AG08395 (cell line): Measurements from ENCODE around the gene C6orf15.

Experiments
- DNase-seq: peaks from one replicate; pipeline ENCODE4 v3.0.0; 2012; ENCODE audit warnings: mixed read lengths, low spot score

Gene C6orf15

DNA sequence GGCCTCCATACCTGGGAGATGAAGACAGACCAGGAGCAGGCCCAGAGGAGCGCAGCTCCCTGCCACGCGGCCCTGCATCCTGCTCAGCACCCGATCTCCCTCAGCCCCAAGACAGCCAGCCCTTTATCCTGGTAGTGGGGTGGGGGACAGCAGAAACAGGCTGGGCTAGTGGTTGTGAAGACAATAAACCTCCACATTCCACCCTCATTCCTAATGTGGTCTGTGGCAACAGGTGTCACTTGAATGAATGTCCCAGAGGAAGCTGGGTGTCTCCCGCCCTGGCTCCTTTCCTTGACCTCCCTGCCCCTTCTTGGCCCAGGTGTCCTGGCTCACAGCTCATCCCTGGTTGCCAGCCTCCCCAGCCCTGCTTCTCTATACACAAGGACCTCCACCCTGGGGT lies at the start of gene C6orf15:
Gene C6orf15 (minus strand): TSS at position 98 of the 400 bp plus-strand sequence. CDS start 20 bp downstream, at position 78.
- DNase-seq, result no peak

DNA sequence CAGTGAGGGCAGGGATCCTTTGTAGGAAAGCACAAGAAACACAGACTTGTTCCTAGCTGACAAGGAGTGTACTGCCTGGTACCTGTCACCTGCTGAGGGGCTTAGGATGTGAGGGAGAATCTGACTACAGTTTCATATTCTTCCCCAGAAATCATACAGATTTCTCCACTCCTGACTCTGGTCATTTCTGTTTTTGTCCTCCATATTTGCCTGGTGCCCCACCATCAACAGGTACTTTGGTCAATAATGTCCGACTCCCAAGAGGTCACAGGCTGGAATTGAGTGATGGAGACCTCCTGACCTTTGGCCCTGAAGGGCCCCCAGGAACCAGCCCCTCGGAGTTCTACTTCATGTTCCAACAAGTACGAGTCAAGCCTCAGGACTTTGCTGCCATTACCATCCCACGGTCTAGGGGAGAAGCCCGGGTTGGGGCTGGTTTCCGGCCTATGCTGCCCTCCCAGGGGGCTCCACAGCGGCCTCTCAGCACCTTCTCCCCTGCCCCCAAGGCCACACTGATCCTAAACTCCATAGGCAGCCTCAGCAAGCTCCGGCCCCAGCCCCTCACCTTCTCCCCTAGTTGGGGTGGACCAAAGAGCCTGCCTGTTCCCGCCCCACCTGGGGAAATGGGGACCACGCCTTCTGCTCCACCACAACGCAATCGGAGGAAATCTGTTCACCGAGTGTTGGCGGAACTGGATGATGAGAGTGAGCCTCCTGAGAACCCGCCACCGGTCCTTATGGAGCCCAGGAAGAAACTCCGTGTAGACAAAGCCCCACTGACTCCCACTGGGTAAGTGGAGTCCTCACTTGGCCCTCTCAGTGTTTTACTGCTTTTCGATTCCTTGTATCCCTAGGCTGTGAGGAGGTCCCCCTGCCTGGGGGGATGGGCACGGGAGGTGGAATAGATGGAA lies 49.1 kb upstream of the C6orf15 start:
- DNase-seq, result no peak

DNA sequence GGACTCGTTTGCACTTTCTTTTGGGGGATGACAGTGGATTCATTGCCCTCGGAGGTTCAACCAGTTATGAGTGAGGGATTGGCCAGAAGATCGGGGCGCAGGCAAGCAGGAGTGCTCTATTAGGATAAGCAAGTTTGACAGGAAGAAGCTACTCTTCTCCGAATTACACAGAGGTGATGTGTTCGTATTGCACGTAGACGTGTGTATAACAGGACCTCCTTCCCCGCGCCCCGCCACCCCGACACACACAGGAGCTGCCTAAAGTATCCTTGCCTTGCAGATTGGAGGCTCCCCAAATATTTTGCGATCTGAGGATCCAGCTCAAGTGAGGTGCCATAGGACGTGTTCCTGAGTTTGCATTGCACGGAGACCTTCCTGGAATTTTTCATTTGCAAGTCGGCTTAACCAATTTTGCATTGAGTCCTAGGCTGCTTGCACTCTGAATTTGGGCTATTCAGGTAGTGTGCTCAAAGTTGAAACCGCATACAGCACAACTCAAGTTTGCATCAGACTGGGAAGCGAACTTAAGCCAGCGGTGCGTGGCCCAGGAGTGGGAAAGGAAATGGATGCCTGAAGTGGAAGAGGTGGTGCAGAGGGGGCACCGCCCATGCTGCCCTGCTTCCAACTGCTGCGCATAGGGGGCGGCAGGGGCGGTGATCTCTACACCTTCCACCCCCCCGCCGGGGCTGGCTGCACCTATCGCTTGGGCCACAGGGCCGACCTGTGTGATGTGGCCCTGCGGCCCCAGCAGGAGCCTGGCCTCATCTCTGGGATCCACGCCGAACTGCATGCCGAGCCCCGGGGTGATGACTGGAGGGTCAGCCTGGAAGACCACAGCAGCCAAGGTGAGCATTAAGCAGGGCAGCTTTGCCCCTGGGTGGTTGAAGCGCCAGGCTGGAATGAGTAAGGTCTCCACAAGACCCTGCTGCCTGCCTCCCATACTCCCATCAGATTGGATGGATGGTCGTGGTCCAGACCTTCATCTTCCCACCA lies 46.8 kb upstream of the C6orf15 start:
- DNase-seq, result no peak

DNA sequence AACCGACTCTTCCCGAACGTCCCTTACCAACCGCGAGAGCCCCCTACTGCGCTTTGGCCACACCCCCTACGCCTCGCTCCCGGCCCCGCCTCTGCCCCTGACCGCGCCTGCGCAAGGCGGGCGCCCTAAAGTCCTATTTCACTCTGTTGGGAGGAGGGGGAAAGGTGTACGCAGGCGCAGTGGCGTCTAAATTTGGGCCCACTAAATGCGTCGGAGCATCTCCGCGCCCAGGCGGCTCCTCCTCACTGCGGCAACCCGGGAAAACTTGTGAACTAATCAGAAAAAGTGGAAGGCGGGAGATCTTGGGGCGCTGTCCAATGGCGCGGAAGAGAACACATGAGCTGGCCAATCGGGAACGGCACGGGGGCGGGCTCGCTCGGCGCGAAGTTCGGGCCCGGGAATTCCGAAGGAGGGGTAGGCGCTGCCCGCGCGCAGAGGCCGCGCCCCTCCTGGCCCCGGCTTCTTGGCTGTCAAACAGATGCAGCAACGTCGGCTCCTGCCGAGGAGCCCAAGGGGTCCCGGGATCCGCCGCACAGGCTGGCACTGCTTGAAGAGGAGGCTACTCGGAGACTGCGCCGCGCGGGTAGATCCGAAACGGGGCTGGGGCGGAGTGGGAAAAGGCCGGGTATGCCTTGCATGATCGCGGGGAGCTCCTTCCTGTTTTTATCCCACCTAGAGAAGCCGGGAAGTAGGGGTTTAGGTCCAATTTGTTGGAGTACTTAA lies 45.9 kb upstream of the C6orf15 start, which contains the start of gene TCF19:
Gene TCF19 (plus strand): TSS at position 450 of the 723 bp plus-strand sequence. CDS start 881 bp downstream, outside the sequence.
- peak; percentile 100 for DNase-seq

DNA sequence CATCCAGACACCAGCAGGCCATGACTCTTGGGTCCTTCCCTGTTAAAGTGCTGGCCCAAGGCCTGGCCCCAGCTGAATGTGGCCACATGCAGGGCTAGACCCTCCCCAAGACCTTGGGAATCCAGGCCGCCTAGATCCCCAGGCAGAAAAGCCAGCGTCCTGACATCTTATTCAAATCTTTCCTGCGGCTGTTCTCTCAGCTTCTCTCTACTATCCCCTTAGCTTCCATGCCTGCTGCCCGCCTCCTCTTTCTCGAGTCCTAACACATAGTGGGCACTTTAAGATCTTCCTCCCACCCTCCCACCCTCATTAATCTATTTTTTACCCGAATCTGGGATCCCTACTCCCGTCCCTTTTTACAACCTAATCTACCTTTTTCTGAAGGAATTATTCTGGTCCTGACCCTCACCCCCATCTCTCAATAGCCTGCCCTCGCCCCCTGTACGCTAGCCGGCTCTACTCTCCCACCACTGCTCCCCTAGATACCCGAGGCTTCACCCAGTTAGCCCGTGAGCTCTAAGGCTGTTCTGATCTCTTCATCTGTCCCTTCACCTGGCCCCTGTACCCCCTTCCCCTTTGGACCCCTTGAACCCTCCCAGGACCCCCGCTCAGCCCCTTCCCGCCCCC lies 45.3 kb upstream of the C6orf15 start, which contains the start of gene CCHCR1:
Gene CCHCR1 (minus strand): TSS at position 290 of the 627 bp plus-strand sequence. CDS start 202 bp downstream, at position 88.
- no peak for DNase-seq

DNA sequence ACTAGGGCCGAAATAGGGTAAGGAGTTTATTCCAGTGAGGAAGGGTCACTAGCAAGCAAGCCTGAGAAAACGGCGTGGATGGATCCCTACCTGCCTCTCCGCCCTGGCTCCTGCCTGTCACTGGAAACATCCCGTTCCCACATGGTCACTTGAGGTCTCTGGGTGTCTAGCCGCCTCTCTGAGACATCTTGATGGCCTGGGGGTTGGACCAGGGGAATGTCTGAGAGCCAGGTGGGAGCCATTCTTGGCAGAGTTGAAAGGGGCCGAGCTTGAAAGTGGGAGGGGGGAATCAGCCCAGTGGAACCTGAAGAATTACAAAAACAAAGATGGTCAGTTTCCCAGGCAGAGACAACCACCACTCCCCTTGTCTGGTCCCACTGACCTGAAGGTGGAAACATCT lies 44.3 kb upstream of the C6orf15 start:
- no peak for DNase-seq

DNA sequence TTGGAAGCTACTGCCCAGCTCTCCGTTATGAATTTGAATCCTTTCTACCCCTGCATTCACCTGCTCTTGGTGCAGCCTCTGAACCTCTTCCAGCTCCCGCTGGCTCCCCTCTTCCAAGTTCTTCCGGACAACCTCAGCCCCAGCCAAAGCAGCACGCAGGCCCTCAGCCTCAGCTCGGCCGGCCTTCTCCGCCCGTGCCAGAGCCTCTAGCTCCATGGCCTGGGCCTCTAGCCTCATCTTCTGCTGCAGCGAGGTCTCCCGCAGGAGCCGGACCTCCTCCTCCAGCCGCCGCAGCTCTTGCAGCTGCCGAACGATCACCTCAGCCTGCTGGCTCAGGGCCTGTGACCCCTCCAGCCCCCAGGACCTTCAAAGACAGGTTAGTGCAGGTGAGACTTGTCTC lies 42.1 kb upstream of the C6orf15 start:
- no peak for DNase-seq

DNA sequence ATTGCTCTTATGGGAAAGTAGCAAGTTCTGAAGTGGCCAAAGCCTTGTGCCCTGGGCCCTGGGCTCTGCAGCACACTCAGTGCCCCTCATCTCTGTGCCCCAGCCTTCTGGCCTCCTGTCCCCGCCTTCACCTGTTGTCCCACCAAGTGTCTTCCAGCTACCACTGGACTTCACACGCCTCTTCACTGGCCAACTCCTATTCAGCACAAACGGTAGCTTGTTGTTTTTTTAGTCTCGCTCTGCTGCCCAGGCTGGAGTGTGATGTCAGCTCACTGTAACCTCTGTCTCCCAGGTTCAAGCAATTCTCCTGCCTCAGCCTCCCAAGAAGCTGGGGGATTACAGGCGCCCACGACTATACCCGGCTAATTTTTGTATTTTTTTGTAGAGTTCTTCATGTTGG lies 40.4 kb upstream of the C6orf15 start:
- no peak for DNase-seq

DNA sequence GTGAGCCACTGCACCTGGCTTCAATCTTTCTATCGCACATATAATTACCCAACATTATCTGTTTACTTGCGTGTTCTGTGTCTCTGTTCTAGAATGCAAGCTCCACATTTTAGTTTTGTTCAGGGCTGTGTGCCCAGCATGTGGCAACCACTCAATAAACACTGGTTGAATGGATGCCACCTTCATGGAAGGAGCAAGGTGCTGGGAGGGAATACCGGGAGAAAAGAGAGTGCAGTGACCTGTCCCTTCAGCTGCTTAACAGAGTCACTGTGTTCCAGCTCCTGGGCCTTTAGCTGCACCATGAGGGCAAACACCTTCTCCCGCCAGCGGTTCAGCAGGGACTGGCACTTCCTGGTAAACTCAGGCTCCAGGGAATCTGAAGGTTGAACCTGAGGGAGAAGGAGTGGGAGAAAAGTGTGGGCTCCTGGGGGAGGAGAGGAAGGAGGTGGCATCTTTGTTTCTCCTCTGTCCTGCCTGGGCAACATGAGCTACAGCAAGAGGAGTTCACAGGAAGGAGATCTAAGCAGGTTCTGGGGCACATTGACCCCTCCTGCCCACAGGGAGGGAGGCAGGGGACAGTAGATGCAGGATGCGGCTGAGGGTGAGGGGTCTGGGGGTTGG lies 37.6 kb upstream of the C6orf15 start:
- no peak for DNase-seq

DNA sequence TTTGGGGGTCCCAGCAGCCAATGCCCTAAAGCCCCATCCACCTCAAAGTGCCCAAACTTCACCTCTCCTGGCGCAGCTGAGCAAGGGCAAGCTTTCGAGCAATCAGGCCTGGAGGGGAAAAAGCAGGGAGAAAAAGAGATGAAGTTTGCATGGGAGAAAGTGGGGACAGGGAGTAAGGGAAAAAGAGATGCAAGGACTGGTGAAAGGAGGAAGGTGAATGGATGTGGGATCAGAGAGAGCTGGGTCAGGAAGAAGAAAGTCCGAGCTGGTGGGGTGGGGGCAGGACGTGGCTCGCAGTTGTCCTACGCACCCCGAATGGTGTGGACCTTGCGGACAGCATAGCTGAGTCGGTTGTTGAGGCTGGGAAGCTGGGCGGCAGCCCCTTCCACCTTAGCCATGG lies 33.0 kb upstream of the C6orf15 start:
- DNase-seq, result no peak

DNA sequence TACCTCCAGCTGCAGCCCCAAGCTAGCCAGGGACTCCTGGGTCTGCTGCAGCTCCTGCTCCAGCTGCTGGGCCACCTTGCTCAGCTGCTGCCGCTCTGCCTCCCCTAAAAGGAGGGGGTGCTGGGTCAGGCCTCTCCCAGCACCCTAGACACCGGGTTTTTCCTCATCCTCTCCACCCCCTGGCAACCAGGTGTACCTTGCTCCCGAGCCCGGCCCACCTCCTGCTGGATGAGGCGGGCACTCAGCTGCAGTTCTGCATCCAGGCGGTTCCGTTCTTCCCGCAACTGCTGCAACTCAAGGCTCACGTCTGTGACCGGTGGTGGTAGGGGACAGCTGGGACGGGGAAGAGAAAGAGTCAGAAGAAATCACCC lies 32.6 kb upstream of the C6orf15 start:
- no peak for DNase-seq

DNA sequence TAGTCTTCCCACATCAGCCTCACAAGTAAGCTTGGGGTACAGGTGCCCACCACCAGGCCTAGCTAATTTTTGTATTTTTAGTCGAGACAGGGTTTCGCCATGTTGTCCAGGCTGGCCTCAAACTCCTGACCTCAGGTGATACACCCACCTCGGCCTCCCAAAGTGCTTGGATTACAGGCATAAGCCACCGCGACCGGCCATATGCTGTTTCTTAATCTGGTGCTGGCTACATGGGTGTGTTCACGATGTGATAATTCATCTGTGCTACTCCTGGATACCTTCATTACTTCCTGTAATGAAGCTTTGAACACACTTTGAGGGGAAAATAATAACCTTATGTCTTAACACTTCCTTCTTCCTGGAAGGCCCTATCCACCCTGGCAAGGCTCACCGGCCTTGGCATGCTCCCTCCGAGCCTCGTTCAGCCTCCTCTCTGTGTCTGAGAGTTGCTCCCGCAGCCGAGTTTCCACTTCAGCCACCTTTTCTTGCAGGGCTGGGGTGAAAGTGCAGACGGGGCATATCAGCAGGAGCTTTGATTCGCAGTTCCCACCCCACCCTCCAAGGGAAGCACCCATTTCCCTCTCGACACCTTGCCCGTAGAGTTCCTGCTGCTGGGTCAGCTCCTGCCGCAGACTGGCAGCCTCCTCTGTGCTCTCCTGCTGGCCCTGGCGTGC lies 32.1 kb upstream of the C6orf15 start:
- no peak for DNase-seq

DNA sequence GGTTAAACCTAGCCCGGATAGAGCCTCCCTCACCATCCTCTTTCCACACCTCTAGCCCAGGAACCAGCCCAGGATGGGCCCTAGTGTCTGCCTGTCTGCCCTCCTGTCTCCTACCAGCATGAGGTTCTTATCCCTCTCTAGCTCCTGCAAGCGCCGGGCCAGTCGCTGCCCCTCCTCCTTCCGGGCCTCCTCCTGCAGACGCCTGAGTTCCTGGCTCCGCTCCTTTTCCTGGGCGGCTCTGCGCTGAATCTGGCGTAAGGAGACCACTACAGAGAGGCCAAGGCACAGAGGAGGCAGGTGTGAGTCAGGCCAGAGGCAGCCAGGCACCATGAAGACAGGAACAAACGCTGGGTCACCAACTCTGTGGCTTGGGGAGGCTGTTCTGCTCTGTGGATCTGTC lies 30.8 kb upstream of the C6orf15 start:
- DNase-seq, result peak; percentile 50

DNA sequence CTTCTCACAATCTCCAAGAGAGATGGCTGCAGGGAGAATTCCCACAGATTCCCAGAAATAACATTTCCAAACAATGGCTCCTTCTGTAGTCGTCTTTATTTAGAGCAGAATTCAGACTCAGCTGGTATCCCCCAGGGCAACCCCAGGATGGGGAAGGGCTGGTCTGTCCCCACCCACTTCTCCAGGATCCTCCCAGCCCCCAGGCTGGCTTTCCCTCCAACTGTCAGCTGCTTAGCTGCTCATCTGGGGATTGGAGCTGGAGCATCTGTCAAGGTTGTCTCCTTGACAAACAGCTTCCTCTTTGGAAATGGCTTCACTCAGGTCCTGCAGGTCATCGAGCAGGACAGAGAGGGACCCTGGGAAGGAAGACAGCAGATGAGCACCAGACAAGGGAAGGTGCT lies 30.0 kb upstream of the C6orf15 start:
- no peak for DNase-seq

DNA sequence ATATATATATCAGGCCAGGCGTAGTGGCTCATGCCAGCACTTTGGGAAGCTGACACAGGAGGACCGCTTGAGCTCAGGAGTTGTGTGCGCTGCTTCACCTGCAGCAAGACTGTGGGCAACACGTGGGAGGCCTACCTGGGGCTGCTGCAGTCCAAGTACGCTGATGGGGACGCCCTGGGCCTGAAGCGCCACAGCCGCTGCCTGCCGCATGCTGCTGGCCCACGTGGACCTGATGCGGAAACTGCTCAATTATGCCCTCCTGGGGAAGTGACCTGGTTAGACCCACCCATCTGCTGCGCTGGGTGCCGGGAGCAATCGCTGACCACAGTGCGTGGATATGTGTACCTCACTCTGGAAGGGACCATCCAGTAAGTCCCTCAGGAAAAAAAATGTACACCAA lies 28.3 kb upstream of the C6orf15 start:
- no peak for DNase-seq

DNA sequence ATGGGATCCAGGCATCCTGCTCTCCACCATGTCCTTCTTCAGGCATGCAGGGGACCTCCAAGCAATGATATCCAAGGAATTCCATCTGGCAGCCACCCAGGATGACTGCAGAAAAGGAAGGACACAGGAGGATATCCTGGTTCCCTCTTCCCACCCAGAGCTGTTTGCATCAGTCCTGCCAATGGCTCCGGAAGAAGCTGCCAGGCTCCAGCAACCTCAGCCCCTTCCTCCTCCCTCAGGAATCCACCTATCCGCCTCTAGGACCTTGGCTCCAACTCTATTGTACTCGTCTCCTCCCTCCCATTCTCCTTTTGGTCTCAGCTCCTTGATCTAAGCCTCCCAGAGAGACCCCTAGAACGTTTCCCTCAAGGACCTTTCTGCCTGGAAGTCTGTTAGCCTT lies 27.2 kb upstream of the C6orf15 start:
- DNase-seq, result peak; percentile 33

DNA sequence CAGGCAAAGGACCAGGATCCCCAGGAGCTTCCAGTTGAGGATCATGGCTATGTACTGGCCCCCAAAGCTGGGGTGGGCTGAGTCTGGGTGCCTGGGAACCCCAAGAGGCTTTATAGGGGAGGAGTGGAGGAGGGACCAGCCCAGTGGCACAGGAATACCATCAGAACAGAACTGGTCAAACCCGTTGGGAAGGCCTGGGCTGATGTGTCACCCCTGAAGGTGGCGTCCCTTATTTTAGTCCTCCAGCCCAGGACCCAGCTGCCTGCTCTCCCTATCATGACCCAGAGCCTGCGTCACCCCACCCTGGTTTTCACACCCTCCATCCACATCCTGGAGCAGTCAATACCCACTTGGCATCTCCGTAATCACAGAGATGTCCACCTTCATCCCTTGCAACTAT lies 26.6 kb upstream of the C6orf15 start, which contains the start of gene PSORS1C2:
Gene PSORS1C2 (minus strand): TSS at position 85 of the 400 bp plus-strand sequence. CDS start 40 bp downstream, at position 45.
- no peak for DNase-seq

DNA sequence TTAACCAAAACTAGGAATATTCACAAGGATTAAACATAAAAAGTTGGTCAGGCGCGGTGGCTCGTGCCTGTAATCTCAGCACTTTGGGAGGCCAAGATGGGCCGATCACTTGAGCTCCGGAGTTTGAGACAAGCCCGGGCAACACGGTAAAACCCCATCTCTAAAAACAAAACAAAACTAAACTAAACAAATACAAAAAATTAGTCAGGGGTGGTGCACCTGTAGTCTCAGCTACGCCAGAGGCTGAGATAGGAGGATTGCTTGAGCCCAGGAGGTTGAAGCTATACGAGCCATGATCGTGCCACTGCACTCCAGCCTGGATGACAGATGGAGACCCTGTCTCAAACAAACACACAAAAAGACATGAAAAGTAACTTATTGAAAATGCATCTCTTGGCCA lies 23.3 kb upstream of the C6orf15 start:
- DNase-seq, result no peak

DNA sequence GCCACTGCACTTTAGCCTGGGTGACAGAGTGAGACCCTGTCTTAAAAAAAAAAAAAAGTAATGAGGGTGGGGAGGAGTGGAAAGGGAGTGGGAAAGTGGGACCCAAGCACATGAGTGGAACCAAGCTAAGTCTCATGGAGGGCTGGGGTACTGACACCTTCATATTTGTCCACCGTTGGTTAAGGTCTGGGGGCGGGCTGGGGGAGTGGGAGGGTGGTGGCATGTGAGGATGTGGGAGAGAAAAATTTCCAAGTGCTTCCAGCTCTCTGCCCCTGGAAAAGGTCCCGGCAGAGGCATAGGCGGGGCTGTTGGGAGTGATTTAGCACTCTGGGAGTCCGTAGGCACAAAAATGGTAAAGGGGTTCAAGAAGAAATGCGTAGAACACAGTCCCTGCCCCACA lies 20.4 kb upstream of the C6orf15 start:
- DNase-seq, result no peak

DNA sequence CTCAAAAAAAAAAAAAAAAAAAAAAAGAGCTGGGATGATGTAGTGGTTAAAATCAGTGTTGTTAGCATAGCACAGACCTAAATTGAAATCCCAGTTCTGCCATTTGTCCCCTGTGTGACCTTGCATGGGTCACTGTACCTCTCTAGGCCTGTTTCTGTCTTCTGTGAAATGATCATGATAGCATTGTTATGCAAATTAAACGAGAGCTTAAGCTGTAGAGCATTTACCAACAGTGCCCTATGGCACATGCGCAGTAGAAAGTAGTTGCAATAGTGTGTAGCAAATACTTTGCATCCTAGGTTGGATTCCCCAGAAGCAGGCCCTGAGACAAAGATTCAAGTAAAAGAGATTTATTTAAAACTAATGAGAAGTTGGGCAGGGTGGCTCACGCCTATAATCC lies 19.2 kb upstream of the C6orf15 start:
- DNase-seq, result no peak
